Activated CD8-positive, alpha-beta memory T cell treated with anti-CD3 and anti-CD28 coated beads for 36 hours (primary cell): ENCODE results near the gene IFT81. TPM values are rescaled to one million over a fixed set of nuclear protein-coding genes. Genes with fewer than 3 reads are reported as not detected.
"Not testable (repeated sequence)": the region's sequence is repeated elsewhere in the genome, so short reads cannot be mapped to it uniquely, and the experiment has no call there.

Experiments
- CTCF ChIA-PET: fragments of 350-600 bp; sonication (Branson Sonifier 250); formaldehyde crosslinking; loops from one replicate; lab custom pipeline; 2021; ENCODE audit warnings: antibody characterized with exemption; lab: Charles Lee
- POLR2A ChIA-PET: fragments of 350-600 bp; sonication (Branson Sonifier 250); formaldehyde crosslinking; loops from one replicate; lab custom pipeline; 2021; ENCODE audit warnings: antibody characterized with exemption; lab: Charles Lee
- total RNA-seq, 2 experiments: library from RNA; stranded (reverse); gene quantifications; one replicate each; pipeline ENCODE4 v1.2.3, GENCODE V29; 2021

The IFT81 gene
- total RNA-seq, 2 experiments from 2014 or later, result 3.1 to 4.3 TPM

DNA sequence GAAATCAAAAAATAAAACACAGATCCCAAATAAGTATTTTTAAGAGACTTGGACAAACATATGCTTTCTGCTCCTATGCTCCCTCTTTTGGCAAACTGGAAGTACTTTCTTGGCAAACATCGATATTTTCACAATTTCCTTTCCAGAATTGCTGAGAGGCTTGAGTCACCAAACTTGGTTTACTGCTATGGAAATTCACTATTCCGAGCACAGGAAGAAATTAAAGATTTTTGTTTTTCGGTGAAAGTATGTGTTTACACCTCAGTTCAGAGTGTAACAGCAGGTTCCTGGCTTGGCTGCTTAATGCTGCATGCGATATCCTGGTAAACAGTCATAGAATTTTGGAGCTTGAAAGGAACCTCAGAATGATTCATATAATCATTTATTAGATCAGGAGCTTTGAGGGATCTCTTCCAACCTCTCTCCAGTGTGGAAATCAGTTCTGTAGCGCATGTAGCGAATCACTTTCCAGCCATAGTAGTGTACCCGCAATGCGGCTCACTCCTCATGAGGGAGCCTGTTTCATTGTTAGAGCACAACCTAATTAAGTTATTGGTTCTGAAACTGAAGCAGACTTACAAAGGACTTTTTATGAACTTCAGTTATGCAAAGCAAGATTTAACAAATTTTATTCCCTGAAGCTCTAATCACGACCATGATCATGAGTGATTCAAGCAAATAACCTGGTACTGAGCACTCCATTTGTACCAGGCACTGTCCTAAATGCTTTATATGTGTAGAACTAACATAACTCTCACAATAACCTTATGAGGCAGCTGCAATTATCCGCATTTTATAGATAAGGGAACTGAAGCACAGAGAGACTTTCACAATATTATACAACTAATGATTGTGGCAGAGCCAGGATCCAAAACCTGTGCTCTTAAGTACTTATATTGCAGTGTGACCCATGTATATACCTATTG is 100.5 kb downstream of the IFT81 start:
- ChIA-PET POLR2A (no interaction called here), CTCF (no interaction called here)

DNA sequence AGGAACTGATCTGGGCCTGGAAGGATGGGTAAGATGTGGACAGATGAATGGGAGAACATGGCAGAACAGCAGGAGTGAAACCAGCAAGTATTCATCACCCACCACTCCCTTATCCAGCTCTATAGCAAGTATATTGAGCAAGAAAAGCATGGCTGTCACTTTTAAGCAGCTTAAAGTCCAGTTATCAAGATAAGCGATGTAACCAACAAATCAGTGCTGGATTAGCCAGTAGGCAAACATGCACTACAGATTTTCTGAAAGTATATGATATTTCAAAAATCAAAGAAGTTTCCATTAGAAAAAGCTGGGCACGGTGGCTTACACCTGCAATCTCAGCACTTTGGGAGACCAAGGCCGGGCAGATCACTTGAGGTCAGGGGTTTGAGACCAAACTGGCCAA is 103.0 kb downstream of the IFT81 start:
- ChIA-PET CTCF (no interaction called here), POLR2A (no interaction called here)

DNA sequence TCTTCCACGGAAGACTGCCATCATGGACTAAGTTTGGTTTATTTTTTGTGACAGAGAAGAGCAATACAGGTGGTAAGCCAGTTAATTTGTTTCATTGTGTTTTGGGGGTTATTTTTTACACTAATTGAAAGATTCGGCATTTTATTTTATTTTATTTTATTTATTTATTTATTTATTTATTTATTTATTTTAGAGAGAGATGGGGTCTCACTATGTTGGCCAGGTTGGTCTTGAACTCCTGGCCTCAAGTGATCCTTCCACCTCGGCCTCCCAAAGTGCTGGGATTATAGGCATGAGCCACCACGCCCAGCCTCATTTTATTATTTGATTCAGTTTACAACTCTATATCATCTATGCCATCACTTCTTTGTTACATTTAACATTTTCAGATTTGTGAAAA is 104.2 kb downstream of the IFT81 start:
- POLR2A ChIA-PET, CTCF ChIA-PET: not testable (repeated sequence)

DNA sequence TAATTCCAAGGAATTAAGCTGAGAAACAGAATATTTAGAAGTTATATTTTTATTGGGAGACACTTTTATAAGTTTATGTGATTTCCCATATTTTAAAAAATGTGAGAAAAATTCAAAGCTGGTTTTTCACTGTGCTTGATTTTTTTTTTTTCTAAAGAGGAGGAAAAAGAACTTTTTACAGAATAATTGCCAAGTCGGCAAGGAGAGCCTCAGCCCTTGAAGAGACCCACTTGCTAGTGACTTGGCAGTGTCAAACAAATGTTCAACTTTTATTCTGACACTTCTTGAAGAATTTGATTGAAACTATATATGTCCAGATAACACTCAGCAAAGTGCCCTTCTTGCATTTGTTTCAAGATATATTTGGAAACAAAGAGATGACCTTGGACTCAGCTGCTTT is 104.6 kb downstream of the IFT81 start:
- CTCF ChIA-PET, result no interaction called here
- POLR2A ChIA-PET, result no interaction called here

DNA sequence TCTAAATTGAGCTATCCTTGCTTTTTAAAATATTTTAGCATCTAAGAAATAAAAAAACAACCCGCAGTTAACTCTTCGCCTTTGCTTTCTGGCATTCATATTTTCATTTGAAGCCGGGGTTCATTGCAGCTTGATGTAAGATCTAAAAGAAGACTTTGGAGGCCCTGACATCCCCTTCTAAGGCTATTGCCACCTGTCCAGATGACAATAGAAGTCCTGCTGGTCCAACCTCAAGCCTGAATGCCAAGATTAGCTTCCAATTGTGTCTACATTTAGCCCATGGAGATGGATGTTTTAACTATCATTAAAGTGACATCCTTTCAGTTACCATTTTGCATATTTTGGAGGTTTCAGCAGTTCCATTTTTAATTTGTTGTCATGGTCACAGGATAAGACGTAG is 105.3 kb downstream of the IFT81 start:
- POLR2A ChIA-PET, result no interaction called here

DNA sequence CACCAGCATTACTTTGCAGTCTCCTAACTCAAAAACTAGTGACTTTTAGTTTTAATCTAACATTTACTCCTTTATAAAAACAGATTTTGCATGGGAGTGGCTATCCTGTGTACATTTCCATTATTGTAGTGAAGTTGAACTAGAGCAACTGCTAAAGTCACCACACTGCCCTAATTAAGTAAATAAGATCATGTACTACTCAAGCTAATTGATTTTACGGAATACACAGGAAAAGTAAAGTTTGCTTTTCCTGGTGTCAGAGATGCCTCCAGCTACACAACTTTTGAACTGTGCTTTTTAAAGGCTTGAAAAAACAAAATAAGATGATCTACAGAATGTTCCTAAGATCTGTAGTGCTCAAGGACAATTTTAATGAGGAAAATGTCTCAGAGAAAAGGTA is 106.5 kb downstream of the IFT81 start:
- POLR2A ChIA-PET, result no interaction called here
- CTCF ChIA-PET, result no interaction called here

More for the DNA sequence above, 105.3 kb downstream of the IFT81 start:
- CTCF ChIA-PET, result no interaction called here

DNA sequence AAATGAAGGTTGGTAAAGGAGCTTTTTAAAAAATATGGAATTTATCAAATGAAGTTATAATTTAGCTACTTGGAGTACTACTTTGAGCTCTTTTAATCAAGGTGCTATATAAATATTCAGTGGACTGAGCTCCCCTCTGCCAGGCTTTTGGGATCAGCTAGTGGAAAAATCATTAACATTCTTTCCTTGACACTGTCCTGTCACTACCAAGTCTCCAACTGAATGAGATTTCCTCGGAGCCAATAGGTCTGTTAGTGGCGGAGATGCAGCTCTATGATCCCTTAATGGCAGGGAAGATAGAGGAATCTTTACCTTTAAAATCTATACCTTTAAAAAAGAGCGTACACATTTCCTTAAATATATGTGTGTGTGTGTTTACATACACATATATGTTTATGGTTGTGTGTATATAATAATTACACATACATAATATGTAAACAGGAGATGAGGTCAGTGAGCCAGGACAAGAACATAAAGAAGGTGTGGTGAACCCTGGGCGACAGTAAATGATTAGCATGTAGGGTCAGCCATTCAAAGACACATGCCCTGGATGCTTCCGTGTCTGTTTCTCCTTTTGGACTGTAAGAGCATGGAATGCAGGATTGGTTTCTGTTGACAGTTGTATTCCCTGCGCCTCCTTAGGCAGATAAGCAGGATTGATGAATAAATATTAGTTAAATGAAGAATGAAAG is 109.2 kb downstream of the IFT81 start:
- ChIA-PET CTCF (no interaction called here), POLR2A (no interaction called here)

DNA sequence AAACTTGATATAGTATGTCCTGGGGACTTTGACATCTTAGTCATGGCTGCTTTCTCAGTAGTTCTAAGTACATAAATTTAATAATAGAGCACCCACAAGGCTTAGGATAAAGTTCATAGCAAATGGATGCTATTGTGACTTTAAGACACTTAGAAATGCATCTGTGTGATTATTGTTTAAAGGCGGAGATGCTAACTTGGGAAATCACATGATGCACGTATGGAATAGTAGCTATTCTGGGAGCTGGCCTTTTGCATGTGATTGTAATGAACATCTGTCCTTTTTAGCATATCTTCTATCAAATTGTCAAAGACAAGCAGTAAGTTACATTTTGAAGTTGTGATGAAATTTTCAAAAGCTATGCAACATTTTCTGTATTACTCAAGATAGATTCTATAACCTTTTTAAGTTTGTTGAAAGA is 110.2 kb downstream of the IFT81 start:
- ChIA-PET CTCF (no interaction called here), POLR2A (no interaction called here)

DNA sequence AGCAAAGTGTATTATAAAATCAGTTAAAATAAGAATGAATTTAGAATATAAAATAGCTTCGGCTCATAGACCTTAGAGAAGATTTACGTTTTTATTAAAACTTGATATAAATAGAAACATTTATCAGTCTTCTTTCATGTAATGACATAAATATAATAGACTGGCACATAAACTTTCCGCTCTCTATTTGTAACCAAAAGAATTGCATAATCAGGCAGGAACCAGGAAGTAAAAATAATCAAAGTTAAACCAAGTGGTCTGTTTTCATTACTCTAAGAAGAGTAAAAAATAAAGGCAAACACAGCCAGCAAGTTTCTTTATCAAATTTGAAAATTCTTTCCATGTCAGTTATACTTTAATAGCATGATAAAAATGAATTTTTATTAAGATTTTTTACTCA is 110.6 kb downstream of the IFT81 start:
- POLR2A ChIA-PET, result no interaction called here
- CTCF ChIA-PET, result no interaction called here

DNA sequence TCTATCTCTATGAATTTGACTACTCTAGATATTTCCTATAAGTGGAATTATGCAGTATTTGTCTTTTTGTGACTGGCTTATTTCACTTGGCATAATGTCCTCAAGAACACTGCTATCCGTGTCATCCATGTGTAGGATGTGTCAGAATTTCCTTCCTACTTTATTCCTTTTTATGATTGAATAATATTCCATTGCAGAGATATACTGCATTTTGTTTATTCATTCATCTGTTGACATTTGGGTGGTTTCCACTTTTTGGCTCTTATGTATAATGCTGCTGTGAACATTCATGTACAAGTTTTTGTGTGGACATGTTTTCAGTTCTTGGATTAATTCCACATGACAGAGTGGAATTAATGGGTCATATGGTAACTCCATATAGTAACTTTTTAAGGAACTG is 111.2 kb downstream of the IFT81 start:
- ChIA-PET POLR2A (no interaction called here), CTCF (no interaction called here)

DNA sequence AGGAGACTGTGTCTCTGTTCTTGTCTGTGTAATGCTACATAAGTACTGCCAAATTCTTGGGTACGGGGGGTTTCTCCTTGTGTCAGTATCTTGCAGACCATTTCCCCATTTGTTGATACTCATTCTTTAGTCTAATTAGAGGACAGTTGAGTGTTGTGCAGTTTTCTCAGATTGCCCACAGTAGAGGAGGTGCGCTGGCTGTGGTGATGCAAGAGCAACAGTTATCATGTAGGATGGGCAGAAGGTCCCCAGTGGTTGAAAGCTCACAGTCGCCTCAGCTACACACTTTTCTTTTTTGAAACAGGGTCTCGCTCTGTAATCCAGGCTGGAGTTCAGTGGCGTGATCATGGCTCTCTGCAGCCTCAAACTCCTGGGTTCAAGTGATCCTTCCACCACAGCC is 119.1 kb downstream of the IFT81 start:
- CTCF ChIA-PET, result no interaction called here
- POLR2A ChIA-PET, result interaction anchor here (0.6 kb wide), 1 partner anchor 22 kb away, joined by 6 read pairs; no protein-coding TSS in a partner anchor

DNA sequence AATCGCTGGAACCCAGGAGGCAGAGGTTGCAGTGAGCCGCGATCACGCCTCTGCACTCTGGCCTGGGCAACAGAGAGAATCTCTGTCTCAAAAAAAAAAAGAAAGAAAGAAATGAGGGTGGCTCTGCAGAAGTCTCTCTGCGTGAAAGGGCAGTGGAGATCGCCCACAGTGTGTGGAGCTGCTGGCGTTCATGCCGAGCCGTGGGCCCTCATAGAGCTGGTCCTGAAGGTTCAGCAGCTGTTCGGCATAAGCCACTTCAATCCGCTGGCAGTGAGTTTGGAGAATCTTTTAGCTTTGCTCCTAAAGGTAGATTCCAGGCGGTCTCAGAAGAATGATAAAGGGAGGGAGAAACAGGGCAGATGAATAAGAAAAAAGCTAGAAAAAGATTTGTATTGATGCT is 120.2 kb downstream of the IFT81 start:
- ChIA-PET POLR2A (interaction anchor here (0.7 kb wide), 1 partner anchor 38 kb away, joined by 3 read pairs; no protein-coding TSS in a partner anchor), CTCF (interaction anchor here (0.7 to 2.5 kb wide), 3 partner anchors 142 to 215 kb away, joined by 3 to 7 read pairs (median 3); no protein-coding TSS in a partner anchor)

DNA sequence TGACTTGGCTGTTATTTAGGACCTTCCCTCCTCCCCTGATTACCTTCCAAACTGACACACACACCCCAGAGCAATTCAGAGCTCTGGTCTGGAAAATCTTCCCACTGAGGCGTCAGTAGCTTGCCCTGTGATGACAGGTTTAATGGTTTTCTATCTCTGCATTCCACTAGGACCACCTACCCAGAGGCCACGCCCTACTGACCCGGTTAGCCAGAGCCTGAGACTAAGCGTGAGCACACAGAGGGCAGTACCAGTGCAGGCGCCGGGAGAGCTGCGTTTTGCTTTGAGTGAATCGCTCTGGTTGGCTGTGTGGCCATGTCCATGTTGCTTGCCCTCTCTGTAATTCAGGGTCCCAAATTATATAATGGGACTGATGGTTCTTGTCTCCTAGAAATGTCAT is 120.7 kb downstream of the IFT81 start:
- CTCF ChIA-PET, result interaction anchor here (1.1 to 2.5 kb wide), 2 partner anchors 142 to 148 kb away, joined by 3 to 7 read pairs; no protein-coding TSS in a partner anchor
- POLR2A ChIA-PET, result interaction anchor here (0.7 kb wide), 1 partner anchor 38 kb away, joined by 3 read pairs; no protein-coding TSS in a partner anchor

DNA sequence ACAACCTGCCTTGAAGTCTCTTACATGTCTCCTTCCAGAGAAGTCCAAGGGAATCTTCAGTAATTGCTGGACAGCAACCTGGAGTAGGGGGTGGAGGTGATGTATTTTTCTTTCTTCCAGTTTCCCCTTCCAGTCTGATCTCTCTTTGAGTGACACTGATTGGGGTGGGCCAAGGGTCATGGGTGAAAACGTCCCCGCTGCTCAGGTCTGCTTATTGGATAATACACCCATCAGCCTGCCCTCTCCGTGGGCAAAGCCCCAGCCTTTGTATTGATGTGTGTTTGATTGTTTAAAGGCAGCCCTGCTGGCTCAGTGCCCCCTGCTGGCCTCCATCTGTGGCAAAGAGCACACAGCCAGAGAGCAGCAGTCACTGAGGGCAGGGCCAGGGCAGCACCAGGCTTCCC is 121.2 kb downstream of the IFT81 start:
- ChIA-PET POLR2A (no interaction called here), CTCF (interaction anchor here (1.1 to 2.5 kb wide), 3 partner anchors 32 to 148 kb away, joined by 3 to 7 read pairs (median 3); no protein-coding TSS in a partner anchor)

DNA sequence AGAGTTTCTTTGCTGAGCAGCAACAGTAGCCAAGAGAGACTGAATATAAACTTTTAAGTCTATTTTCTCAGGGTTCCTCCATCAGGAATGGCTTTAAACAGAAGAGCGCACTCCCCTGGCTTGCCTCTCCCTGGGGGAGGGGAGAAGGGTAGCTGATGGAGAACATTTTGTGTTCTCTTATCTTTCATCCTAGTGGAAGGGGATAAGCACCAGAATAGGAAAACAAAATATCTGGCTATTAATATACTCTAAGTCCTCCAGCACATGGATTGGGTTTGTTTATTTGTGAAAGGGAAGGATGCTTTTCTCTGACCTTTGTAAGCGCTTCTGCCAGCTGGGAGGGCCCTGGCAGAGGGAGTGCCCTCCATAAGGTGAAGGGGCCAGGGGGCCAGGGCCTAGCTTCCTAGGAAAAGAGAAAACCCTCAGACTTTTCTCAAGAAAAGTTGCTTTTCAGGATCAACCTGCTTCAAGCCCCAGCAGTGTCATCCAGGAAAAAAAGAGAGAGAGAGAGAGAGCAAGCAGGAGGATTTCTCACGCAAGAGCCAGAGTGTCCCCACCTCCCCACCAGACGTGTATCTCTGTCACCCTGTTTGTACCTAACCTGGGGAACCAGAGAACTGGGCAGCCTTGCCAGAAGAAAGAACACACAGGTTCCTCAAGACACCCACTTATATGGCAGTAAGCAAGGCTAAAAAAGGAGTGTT is 122.6 kb downstream of the IFT81 start:
- CTCF ChIA-PET, result interaction anchor here (1.2 kb wide), 1 partner anchor 34 kb away, joined by 3 read pairs; no protein-coding TSS in a partner anchor
- POLR2A ChIA-PET, result no interaction called here

DNA sequence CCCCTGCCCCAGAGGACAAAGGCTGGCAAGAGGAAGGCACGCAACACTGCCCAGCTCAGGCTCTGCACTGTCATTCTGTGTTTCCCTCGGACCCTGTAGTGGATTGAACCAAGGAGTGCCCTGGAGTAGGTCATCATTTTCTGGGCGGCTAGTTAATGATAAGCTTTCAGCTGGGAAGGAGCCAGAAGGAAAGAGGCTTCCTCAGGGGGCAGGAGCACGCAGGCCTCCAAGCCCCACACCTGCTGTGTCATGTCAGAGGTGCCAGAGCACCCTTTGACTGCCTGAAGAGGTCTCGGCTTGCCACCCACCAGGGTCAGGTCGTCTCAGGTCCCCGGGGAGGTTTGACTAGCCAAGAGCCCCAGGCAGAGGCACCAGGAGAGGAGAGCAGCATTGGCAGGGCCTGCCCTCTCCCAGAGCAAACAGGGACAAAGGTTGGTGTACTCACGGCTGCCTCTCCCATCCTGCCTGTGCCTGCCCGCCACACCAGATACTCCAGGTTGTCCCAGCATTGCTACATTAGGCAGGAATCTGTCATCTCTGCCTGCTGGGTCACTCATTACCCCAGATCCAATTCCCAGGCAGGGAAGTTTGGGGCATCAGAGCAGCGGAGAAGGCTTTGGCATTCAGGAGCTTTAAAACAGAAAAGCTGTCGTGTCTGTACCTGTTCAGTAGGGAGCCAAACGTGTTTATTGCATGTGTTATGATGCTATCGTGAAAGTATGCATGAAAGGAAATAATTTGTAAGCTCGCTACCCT is 123.4 kb downstream of the IFT81 start:
- CTCF ChIA-PET, result interaction anchor here (1.1 kb wide), 1 partner anchor 146 kb away, joined by 3 read pairs; no protein-coding TSS in a partner anchor
- POLR2A ChIA-PET, result no interaction called here

DNA sequence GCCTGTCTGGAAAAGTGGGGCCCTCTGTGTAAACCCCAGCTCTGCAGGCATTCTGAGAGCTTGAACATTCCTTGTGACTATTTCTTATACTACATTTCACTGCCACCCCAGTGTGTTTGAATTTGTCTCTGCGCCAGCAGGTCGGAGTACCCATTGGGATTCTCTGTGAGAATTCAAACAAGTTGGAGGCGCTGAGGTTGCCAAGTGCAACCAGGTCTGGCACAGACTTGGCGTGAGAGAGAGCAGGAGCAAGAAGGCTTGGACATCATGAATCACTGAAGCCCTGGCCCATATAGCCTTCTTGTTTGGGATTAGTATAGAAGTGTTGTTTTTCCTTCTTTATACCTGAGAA is 123.9 kb downstream of the IFT81 start:
- ChIA-PET CTCF (interaction anchor here (1.1 kb wide), 1 partner anchor 146 kb away, joined by 3 read pairs; no protein-coding TSS in a partner anchor), POLR2A (no interaction called here)

DNA sequence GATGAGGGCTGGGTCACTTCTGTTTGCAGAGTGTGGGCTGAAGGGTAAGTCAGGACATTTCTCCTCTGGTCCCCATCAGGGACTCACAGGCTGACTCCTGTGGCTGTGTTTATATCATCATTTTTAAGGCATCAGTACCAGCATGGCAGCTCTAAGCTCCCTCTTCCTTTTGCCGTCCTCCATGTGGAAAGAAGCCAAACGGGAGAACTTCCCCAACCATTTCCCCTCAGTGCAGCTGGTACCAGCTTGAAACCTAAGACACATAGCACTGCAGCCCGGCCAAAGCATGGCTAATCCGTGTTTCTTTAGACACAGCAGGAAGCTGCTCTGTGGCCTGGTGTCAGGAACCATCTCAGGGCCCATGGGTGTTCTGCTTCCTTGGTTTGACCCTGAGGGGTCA is 124.9 kb downstream of the IFT81 start:
- ChIA-PET POLR2A (no interaction called here), CTCF (no interaction called here)

DNA sequence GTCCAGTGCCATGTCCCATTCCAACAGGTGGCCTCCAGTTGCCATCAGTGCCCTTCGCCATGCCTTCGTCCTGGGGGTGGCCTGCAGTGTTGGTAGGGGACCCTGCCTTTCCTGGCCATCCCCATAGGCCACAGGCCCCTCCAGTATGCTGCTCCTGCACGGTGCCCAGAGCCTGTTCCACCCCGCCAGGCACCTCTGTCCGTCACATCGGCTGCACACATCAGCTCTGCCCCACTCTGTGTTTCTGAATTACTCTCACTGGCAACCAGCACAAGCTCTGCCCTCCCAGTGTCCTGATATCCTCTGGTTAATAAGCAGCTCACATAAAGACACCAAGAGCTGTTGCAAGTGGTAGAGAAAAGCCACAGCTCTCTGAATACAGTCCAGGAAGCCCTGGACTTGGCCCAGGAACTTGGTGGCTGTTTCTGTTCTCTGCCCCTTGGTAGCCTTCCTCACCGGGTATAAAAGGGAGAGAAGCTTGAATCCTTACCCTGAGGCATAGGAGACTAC is 125.6 kb downstream of the IFT81 start:
- CTCF ChIA-PET, result no interaction called here
- POLR2A ChIA-PET, result no interaction called here
